NCI-H2171 treated with DMSO at 0.1 percent for 48 hours (cell line): ENCODE data around the gene TCERG1L.

Experiments used
- DNase-seq: peaks from one replicate; lab custom pipeline; 2025; lab: John Stamatoyannopoulos, UW

TCERG1L gene

GRCh38 chr10:131124945-131125344, 186.6 kb downstream of the TCERG1L start:
- no peak for DNase-seq

- DNase-seq: no peak
Observed at GRCh38 chr10:131123496-131123895, 188.0 kb downstream of the TCERG1L start.

GRCh38 chr10:131121511-131122035, 189.9 kb downstream of the TCERG1L start:
- no peak for DNase-seq

- no peak for DNase-seq
Observed at GRCh38 chr10:131119626-131120355, 191.7 kb downstream of the TCERG1L start.

- DNase-seq: no peak
Observed at GRCh38 chr10:131117416-131118212, 193.9 kb downstream of the TCERG1L start.

- no peak for DNase-seq
Observed at GRCh38 chr10:131116991-131117375, 194.5 kb downstream of the TCERG1L start.

GRCh38 chr10:131116216-131116990, 195.1 kb downstream of the TCERG1L start:
- DNase-seq: no peak

GRCh38 chr10:131115801-131116200, 195.7 kb downstream of the TCERG1L start:
- DNase-seq: no peak

- DNase-seq: no peak
Observed at GRCh38 chr10:131115321-131115720, 196.2 kb downstream of the TCERG1L start.

GRCh38 chr10:131114846-131115245, 196.7 kb downstream of the TCERG1L start:
- DNase-seq: no peak

- DNase-seq: no peak
Observed at GRCh38 chr10:131113709-131114291, 197.7 kb downstream of the TCERG1L start.

- DNase-seq: no peak
Observed at GRCh38 chr10:131113165-131113564, 198.4 kb downstream of the TCERG1L start.

- no peak for DNase-seq
Observed at GRCh38 chr10:131112691-131113090, 198.8 kb downstream of the TCERG1L start.

- DNase-seq: no peak
Observed at GRCh38 chr10:131111471-131112080, 199.9 kb downstream of the TCERG1L start.

- no peak for DNase-seq
Observed at GRCh38 chr10:131111007-131111406, 200.5 kb downstream of the TCERG1L start.

- no peak for DNase-seq
Observed at GRCh38 chr10:131110241-131110783, 201.2 kb downstream of the TCERG1L start.

- DNase-seq: no peak
Observed at GRCh38 chr10:131109726-131110125, 201.8 kb downstream of the TCERG1L start.

- no peak for DNase-seq
Observed at GRCh38 chr10:131109291-131109690, 202.2 kb downstream of the TCERG1L start.

GRCh38 chr10:131107970-131108369, 203.6 kb downstream of the TCERG1L start:
- no peak for DNase-seq

GRCh38 chr10:131102676-131103075, 208.8 kb downstream of the TCERG1L start:
- peak; percentile 75 for DNase-seq

GRCh38 chr10:131102147-131102546, 209.4 kb downstream of the TCERG1L start:
- DNase-seq: peak; percentile 30
